H9 (cell line): ENCODE results near the gene MAP2K2. TPM values are rescaled to one million over a fixed set of nuclear protein-coding genes. Genes with fewer than 3 reads are reported as not detected.

Experiments used
- DNase-seq: peaks from one replicate; pipeline ENCODE4 v3.0.0-alpha.2; 2017
- H2AFZ ChIP-seq: one replicate; pipeline ENCODE4 v1.6.1; 2013; ENCODE audit warnings: mild to moderate bottlenecking, low read length, control low read depth, moderate library complexity
- H2AK5ac ChIP-seq: 2 replicates; pipeline ENCODE4 v1.6.1; 2013; ENCODE audit warnings: low read length, control low read depth, mixed read lengths; ENCODE audit not compliant: insufficient read length
- H2BK120ac ChIP-seq: one replicate; pipeline ENCODE4 v1.6.1; 2013; ENCODE audit warnings: low read depth, mild to moderate bottlenecking, low read length, control low read depth, inconsistent platforms; ENCODE audit not compliant: poor library complexity, severe bottlenecking
- H2BK12ac ChIP-seq: 2 replicates; pipeline ENCODE4 v1.6.1; 2013; ENCODE audit warnings: low read length, control low read depth, mixed read lengths, low read depth; ENCODE audit not compliant: insufficient read length
- H2BK15ac ChIP-seq: 2 replicates; pipeline ENCODE4 v1.6.1; 2013; ENCODE audit warnings: low read depth, low read length, control low read depth
- H2BK20ac ChIP-seq: one replicate; pipeline ENCODE4 v1.6.1; 2013; ENCODE audit warnings: low read depth, mild to moderate bottlenecking, low read length, control low read depth, inconsistent platforms; ENCODE audit not compliant: poor library complexity, severe bottlenecking
- H2BK5ac ChIP-seq: 2 replicates; pipeline ENCODE4 v1.6.1; 2013; ENCODE audit warnings: low read length, control low read depth, mixed read lengths; ENCODE audit not compliant: insufficient read length
- H3K14ac ChIP-seq: 2 replicates; pipeline ENCODE4 v1.6.1; 2013; ENCODE audit warnings: low read length, control low read depth; ENCODE audit not compliant: insufficient read depth
- H3K18ac ChIP-seq: 2 replicates; pipeline ENCODE4 v1.6.1; 2013; ENCODE audit warnings: low read depth, mild to moderate bottlenecking, mixed read lengths, low read length, control low read depth; ENCODE audit not compliant: insufficient read length
- H3K23ac ChIP-seq: 2 replicates; pipeline ENCODE4 v1.6.1; 2013; ENCODE audit warnings: low read length, control low read depth, mixed read lengths, low read depth; ENCODE audit not compliant: insufficient read length
- H3K23me2 ChIP-seq: 2 replicates; pipeline ENCODE4 v1.6.1; 2013; ENCODE audit warnings: low read depth, mild to moderate bottlenecking, mixed read lengths, low read length, control low read depth; ENCODE audit not compliant: insufficient read length, poor library complexity, severe bottlenecking
- H3K27ac ChIP-seq: 2 replicates; pipeline ENCODE4 v1.5.1; 2013; ENCODE audit warnings: low read length, control low read depth, mixed read lengths, low read depth; ENCODE audit not compliant: insufficient read length
- H3K27me3 ChIP-seq: 2 replicates; pipeline ENCODE4 v1.6.1; 2013; ENCODE audit warnings: low read length, control low read depth, inconsistent platforms; ENCODE audit not compliant: insufficient read depth
- H3K4ac ChIP-seq: 2 replicates; pipeline ENCODE4 v1.6.1; 2013; ENCODE audit warnings: low read depth, mild to moderate bottlenecking, control low read depth, inconsistent platforms, low read length, moderate library complexity
- H3K4me1 ChIP-seq: 2 replicates; pipeline ENCODE4 v1.6.1; 2013; ENCODE audit warnings: low read length, control low read depth, inconsistent platforms; ENCODE audit not compliant: insufficient read depth
- H3K4me2 ChIP-seq: 2 replicates; pipeline ENCODE4 v1.6.1; 2013; ENCODE audit warnings: low read length, control low read depth, mixed read lengths; ENCODE audit not compliant: insufficient read length, insufficient read depth
- H3K56ac ChIP-seq: 2 replicates; pipeline ENCODE4 v1.6.1; 2013; ENCODE audit warnings: low read depth, mild to moderate bottlenecking, mixed read lengths, low read length, control low read depth; ENCODE audit not compliant: insufficient read length
- H3K79me1 ChIP-seq: 2 replicates; pipeline ENCODE4 v1.6.1; 2013; ENCODE audit warnings: low read depth, mild to moderate bottlenecking, moderate library complexity, low read length, control low read depth, inconsistent platforms; ENCODE audit not compliant: insufficient read depth, poor library complexity, severe bottlenecking
- H3K79me2 ChIP-seq: 2 replicates; pipeline ENCODE4 v1.6.1; 2013; ENCODE audit warnings: low read length, control low read depth, inconsistent platforms; ENCODE audit not compliant: insufficient read depth
- H3K9ac ChIP-seq: 2 replicates; pipeline ENCODE4 v1.6.1; 2013; ENCODE audit warnings: low read length, control low read depth, mixed read lengths; ENCODE audit not compliant: insufficient read length; ENCODE audit errors: extremely low read depth
- H3K9me3 ChIP-seq: one replicate; pipeline ENCODE4 v1.6.1; 2013; ENCODE audit warnings: low read depth, low read length, inconsistent platforms; ENCODE audit not compliant: control insufficient read depth
- H3T11ph ChIP-seq: one replicate; pipeline ENCODE4 v1.6.1; 2013; ENCODE audit warnings: mild to moderate bottlenecking, low read length, control low read depth, inconsistent platforms
- H4K20me1 ChIP-seq: one replicate; pipeline ENCODE4 v1.6.1; 2013; ENCODE audit not compliant: control insufficient read depth, insufficient read length, insufficient read depth
- H4K5ac ChIP-seq: 2 replicates; pipeline ENCODE4 v1.6.1; 2013; ENCODE audit warnings: low read depth, mild to moderate bottlenecking, mixed read lengths, low read length, control low read depth; ENCODE audit not compliant: insufficient read length
- H4K8ac ChIP-seq: replicated peaks from 2 replicates; pipeline ENCODE4 v1.6.1; 2013; ENCODE audit warnings: low read length, control low read depth, mixed read lengths, low read depth; ENCODE audit not compliant: insufficient read length
- H4K91ac ChIP-seq: 2 replicates; pipeline ENCODE4 v1.6.1; 2013; ENCODE audit warnings: low read depth, mild to moderate bottlenecking, moderate library complexity, mixed read lengths, low read length, control low read depth; ENCODE audit not compliant: insufficient read length
- H3K27ac Mint-ChIP-seq, 3 experiments: 2 replicates in 2 of 3; 3 replicates in 1 of 3; pipeline ENCODE4 v1.8.0; 2020 to 2021; ENCODE audit warnings: mixed read lengths in 3 of 3, mild to moderate bottlenecking in 1 of 3, moderate library complexity in 1 of 3
- H3K27me3 Mint-ChIP-seq: 2 replicates; pipeline ENCODE4 v1.8.0; 2021; ENCODE audit warnings: low read depth, mild to moderate bottlenecking, moderate library complexity, mixed read lengths
- H3K36me3 Mint-ChIP-seq, 3 experiments: 2 replicates in 2 of 3; 3 replicates in 1 of 3; pipeline ENCODE4 v1.8.0; 2020 to 2021; ENCODE audit warnings: low read depth in 3 of 3, mixed read lengths in 3 of 3; ENCODE audit not compliant: insufficient read depth in 1 of 3
- H3K4me1 Mint-ChIP-seq, 2 experiments: 2 replicates each; pipeline ENCODE4 v1.8.0; 2020; ENCODE audit warnings: mixed read lengths in 2 of 2
- H3K4me3 Mint-ChIP-seq, 2 experiments: 2 replicates in 1 of 2; 3 replicates in 1 of 2; pipeline ENCODE4 v1.8.0; 2020 to 2021; ENCODE audit warnings: mild to moderate bottlenecking in 2 of 2, mixed read lengths in 2 of 2, moderate library complexity in 1 of 2
- H3K9me3 Mint-ChIP-seq, 2 experiments: 2 replicates in 1 of 2; 3 replicates in 1 of 2; pipeline ENCODE4 v1.8.0; 2020; ENCODE audit warnings: mild to moderate bottlenecking in 2 of 2, mixed read lengths in 2 of 2, moderate library complexity in 1 of 2
- CTCF ChIP-seq: fragments of 200-600 bp; sonication (generic); conservative IDR thresholded peaks from 3 replicates; pipeline ENCODE4 v1.8.0; 2021; ENCODE audit warnings: antibody characterized with exemption, mild to moderate bottlenecking
- WGBS: extraction: QIAGEN DNeasy Blood & Tissue Kit; methylation state at CpG from one replicate; pipeline ENCODE4 v1.1.7; 2013; ENCODE audit warnings: missing lambda C conversion rate, low lambda C conversion rate, mixed read lengths; ENCODE audit not compliant: insufficient read length; ENCODE audit errors: extremely low coverage; 5-methylcytosine and 5-hydroxymethylcytosine counted together
- total RNA-seq: library from RNA; stranded (reverse); gene quantifications from 2 replicates; pipeline ENCODE4 v1.2.1, GENCODE V29; 2021

Gene MAP2K2
- total RNA-seq, 1 experiment from 2014 or later = 167 TPM

GRCh38 chr19:4097501-4097900 is 26.4 kb downstream of the MAP2K2 start:
- H4K8ac ChIP-seq = no peak overlapping the region
- Mint-ChIP-seq H3K27me3 (no peaks in the 10 kb centered on the region), H3K4me1 (no peaks in the 10 kb centered on the region), H3K4me3 (no peak overlapping the region), H3K9me3 (no peaks in the 10 kb centered on the region), H3K27ac (0 out of 7 replicates have a peak overlapping the region, but pooled peaks of 1 of the 3 experiments have one; percentile 49), H3K36me3 (peaks cover 27 to 65% (median 46%) of the 10 kb centered on the region in 3 experiments)
- H3K27me3 ChIP-seq = no peaks in the 10 kb centered on the region
- no peaks in the 10 kb centered on the region for H3K9me3 ChIP-seq
- TF ChIP-seq CTCF = no peak
- H2BK20ac ChIP-seq = no peak overlapping the region
- no peaks in the 10 kb centered on the region for H3K23me2 ChIP-seq
- H3K14ac ChIP-seq = no peak overlapping the region
- no peak overlapping the region for H3K23ac ChIP-seq
- H4K5ac ChIP-seq = no peak overlapping the region
- no peak overlapping the region for H2AK5ac ChIP-seq
- no peak overlapping the region for H2BK15ac ChIP-seq
- no peak overlapping the region for H3K18ac ChIP-seq
- H3K79me2 ChIP-seq = no peaks in the 10 kb centered on the region
- H4K91ac ChIP-seq = no peak overlapping the region
- no peak for DNase-seq
- no peak overlapping the region for H2BK5ac ChIP-seq
- H3K4me1 ChIP-seq = no peaks in the 10 kb centered on the region
- no peak overlapping the region for H2BK12ac ChIP-seq
- WGBS = no CpG with 5 or more reads among the region's 11 CpGs
- no peak overlapping the region for H3K4ac ChIP-seq
- H2AFZ ChIP-seq = no peak overlapping the region
- no peak overlapping the region for H2BK120ac ChIP-seq
- no peak overlapping the region for H3K56ac ChIP-seq
- peaks cover 3% of the 10 kb centered on the region for H4K20me1 ChIP-seq
- no peak overlapping the region for H3T11ph ChIP-seq
- H3K4me2 ChIP-seq = no peak overlapping the region
- no peak overlapping the region for H3K27ac ChIP-seq
- H3K9ac ChIP-seq = no peak overlapping the region
- no peaks in the 10 kb centered on the region for H3K79me1 ChIP-seq
